Measurements from ENCODE around the gene UVSSA. TPM values are rescaled to one million over a fixed set of nuclear protein-coding genes. Genes with fewer than 3 reads are reported as not detected.

Gene UVSSA
- total and polyA plus RNA-seq, 7 experiments from 2014 or later = 3.2 to 44.1 (median 39.3) TPM

DNA sequence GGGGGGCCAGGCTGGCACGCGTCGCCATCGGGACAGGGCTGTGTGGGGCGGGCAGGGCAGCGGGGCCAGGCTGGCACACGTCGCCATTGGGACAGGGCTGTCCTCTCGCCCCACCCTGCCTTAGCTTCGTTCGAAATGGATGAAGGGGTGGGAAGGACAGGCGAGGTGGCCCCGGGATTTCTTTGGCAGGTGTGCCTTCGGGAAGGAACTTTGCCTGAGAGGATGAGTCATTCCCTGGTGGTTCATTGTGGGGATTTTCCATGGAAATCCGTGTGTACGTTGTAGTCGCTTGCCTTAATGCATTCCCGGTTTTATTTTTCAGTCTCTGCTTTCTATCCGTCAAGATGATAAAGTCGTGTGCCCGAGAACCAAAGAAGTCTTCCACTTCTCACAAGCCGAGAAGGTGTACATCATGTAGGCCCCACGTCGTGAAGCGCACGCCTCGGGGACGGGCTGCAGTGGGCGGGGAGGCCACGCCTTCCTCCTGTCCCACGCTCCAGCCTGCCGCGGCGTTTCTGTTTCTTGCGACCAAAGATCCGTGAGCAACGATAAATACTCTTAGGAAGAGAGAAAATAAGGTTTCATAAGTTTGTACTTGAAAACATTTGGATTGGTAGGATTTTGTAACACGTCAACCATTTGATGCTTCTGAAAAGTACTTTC, 8.1 kb upstream of the UVSSA start:
- H3K4me3 ChIP-seq (ENCODE audit: low read length) = no peak overlapping the region
- CTCF ChIA-PET = no interaction called here
- Mint-ChIP-seq H3K27ac (peak overlapping the region in 2 of 9 donors; percentile 38), H3K36me3 (peaks cover 8 to 41% (median 34%) of the 10 kb centered on the region in 5 donors), H3K4me1 (peaks cover 4 to 26% (median 6%) of the 10 kb centered on the region in 7 donors), H3K9me3 (no peaks in the 10 kb centered on the region), H3K27me3 (no peaks in the 10 kb centered on the region), H3K4me3 (no peak overlapping the region)
- POLR2A ChIA-PET = no interaction called here
- peaks cover 5 to 66% (median 14%) of the 10 kb centered on the region in 3 experiments for H3K36me3 ChIP-seq (ENCODE audit: control insufficient read depth in 2 of 3, insufficient read depth in 3 of 3, low read length in 3 of 3)
- DNase-seq = no peak
- intact Hi-C loops (cut with micrococcal nuclease) = no loop called here
- no peak for ATAC-seq
- no peaks in the 10 kb centered on the region for H3K9me3 ChIP-seq (ENCODE audit: control insufficient read depth in 2 of 3, low read length in 3 of 3)
- H3K27ac ChIP-seq (ENCODE audit: low read depth, low read length) = no peak overlapping the region
- no peaks in the 10 kb centered on the region for H3K4me1 ChIP-seq (ENCODE audit: control insufficient read depth in 2 of 2, insufficient read depth in 2 of 2, low read length in 2 of 2)
- H3K27me3 ChIP-seq (ENCODE audit: control insufficient read depth in 2 of 2, insufficient read depth in 2 of 2, low read length in 2 of 2) = no peaks in the 10 kb centered on the region

DNA sequence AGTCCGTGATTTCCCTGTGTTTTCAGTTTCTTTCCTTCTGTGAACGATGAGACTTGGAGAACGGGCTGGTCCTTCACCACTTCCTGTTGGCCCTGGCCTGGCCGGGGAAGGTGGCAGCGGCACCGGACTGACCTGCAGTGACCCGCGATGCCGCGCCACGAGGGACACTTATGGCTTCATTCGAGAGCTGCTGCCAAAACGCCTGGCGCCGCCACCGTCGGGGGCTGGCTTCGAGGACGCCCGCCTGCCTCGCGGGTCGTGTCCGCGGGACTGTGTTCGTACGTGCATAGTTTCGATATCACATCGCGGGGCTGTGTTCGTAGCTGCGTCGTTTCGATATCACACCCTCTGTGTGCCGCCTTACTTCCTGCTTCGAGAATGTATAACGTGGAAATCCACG, 7.5 kb upstream of the UVSSA start:
- Histone ChIP-seq H3K36me3 (ENCODE audit: control insufficient read depth in 2 of 3, insufficient read depth in 3 of 3, low read length in 3 of 3) (peaks cover 5 to 62% (median 14%) of the 10 kb centered on the region in 3 experiments), H3K4me3 (ENCODE audit: low read length) (no peak overlapping the region), H3K9me3 (ENCODE audit: control insufficient read depth in 2 of 3, low read length in 3 of 3) (no peaks in the 10 kb centered on the region), H3K27ac (ENCODE audit: low read depth, low read length) (no peak overlapping the region), H3K27me3 (ENCODE audit: control insufficient read depth in 2 of 2, insufficient read depth in 2 of 2, low read length in 2 of 2) (no peaks in the 10 kb centered on the region), H3K4me1 (ENCODE audit: control insufficient read depth in 2 of 2, insufficient read depth in 2 of 2, low read length in 2 of 2) (no peaks in the 10 kb centered on the region)
- H3K27me3 Mint-ChIP-seq = no peaks in the 10 kb centered on the region
- CTCF ChIA-PET = interaction anchor here (0.8 to 1.2 kb wide), 2 partner anchors 10 to 71 kb away, joined by 3 to 5 read pairs; no protein-coding TSS in a partner anchor
- H3K27ac Mint-ChIP-seq = no peak overlapping the region
- POLR2A ChIA-PET = interaction anchor here (0.6 kb wide), 1 partner anchor 22 kb away, joined by 3 read pairs; no protein-coding TSS in a partner anchor
- no peaks in the 10 kb centered on the region for H3K9me3 Mint-ChIP-seq
- no peak overlapping the region for H3K4me3 Mint-ChIP-seq
- ATAC-seq (no peak), DNase-seq (no peak)
- peaks cover 8 to 38% (median 34%) of the 10 kb centered on the region in 5 donors for H3K36me3 Mint-ChIP-seq
- intact Hi-C loops (cut with micrococcal nuclease) = no loop called here
- peaks cover 5 to 25% (median 10%) of the 10 kb centered on the region in 7 donors for H3K4me1 Mint-ChIP-seq

DNA sequence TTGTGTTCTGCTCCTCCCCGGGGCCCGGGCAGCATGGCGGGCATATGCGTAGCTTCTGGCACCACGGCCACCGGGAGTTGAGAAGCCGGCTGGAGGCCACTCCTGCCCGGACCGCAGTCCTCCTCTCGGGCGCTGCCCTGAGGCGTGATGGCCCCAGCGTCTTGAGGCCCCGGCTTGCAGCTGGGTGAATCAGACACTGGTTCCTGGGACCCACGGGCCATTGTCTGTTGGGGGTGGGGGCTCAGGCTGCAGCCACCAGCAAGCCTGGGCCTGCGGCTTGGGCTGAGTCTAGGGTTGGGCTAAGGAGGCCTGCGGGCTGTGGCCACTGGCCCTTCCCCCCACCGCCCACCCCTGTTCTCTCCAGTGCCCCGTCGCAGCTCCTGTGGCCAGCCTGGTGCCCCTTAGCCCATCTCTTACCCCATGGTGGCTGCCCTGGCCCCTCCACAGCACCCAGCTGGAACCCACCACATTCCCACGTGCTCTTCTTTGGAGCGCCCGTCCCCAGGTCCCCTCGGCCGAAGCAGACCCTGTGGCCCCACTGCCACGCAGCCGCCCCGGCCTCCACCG, 6.7 kb upstream of the UVSSA start:
- ChIA-PET POLR2A (interaction anchor here (0.6 to 1.1 kb wide), 2 partner anchors 9 to 22 kb away, joined by 3 read pairs; no protein-coding TSS in a partner anchor), CTCF (interaction anchor here (0.8 to 1.2 kb wide), 2 partner anchors 9 to 72 kb away, joined by 3 to 5 read pairs; no protein-coding TSS in a partner anchor)
- ATAC-seq (no peak), DNase-seq (no peak)
- intact Hi-C loops (cut with micrococcal nuclease) = loop anchor here in 1 of 2 donors (10.0 kb wide), 1 partner anchor 665 kb away; the partner anchor contains the start of genes ATP5ME and MYL5
- Histone ChIP-seq H3K9me3 (ENCODE audit: control insufficient read depth in 2 of 3, low read length in 3 of 3) (no peaks in the 10 kb centered on the region), H3K36me3 (ENCODE audit: control insufficient read depth in 2 of 3, insufficient read depth in 3 of 3, low read length in 3 of 3) (peaks cover 0 to 54% (median 14%) of the 10 kb centered on the region in 3 experiments), H3K4me3 (ENCODE audit: low read length) (no peak overlapping the region), H3K27me3 (ENCODE audit: control insufficient read depth in 2 of 2, insufficient read depth in 2 of 2, low read length in 2 of 2) (no peaks in the 10 kb centered on the region), H3K27ac (ENCODE audit: low read depth, low read length) (no peak overlapping the region), H3K4me1 (ENCODE audit: control insufficient read depth in 2 of 2, insufficient read depth in 2 of 2, low read length in 2 of 2) (no peaks in the 10 kb centered on the region)
- Mint-ChIP-seq H3K9me3 (no peaks in the 10 kb centered on the region), H3K4me1 (peaks cover 9 to 26% (median 17%) of the 10 kb centered on the region in 7 donors), H3K36me3 (peaks cover 4 to 33% (median 30%) of the 10 kb centered on the region in 5 donors), H3K4me3 (no peak overlapping the region), H3K27me3 (no peaks in the 10 kb centered on the region), H3K27ac (no peak overlapping the region)

DNA sequence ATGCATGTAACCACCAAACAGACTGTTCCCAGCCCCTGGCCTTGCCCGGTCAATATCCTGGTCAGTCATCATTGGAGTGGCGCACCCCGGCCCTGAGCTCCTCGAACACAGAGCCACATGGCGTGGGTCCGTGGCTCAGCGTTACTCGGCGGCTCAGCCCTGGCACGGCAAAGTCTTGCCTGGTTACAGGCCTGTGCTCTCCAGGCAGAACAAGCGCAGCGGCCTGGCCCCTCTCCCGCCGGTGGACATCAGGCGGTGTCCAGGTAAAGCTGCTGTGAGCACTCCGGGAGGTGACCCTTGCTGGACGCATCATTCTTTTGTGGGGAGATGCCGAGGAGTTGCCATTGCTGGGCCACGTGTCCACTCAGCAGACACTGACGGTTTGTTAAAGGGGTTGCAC, 6.1 kb upstream of the UVSSA start:
- peaks cover 0 to 54% (median 14%) of the 10 kb centered on the region in 3 experiments for H3K36me3 ChIP-seq (ENCODE audit: control insufficient read depth in 2 of 3, insufficient read depth in 3 of 3, low read length in 3 of 3)
- peaks cover 4 to 33% (median 30%) of the 10 kb centered on the region in 5 donors for H3K36me3 Mint-ChIP-seq
- CTCF ChIA-PET = interaction anchor here (1.2 kb wide), 1 partner anchor 9 kb away, joined by 3 read pairs; no protein-coding TSS in a partner anchor
- no peaks in the 10 kb centered on the region for H3K27me3 ChIP-seq (ENCODE audit: control insufficient read depth in 2 of 2, insufficient read depth in 2 of 2, low read length in 2 of 2)
- peaks cover 14 to 30% (median 22%) of the 10 kb centered on the region in 7 donors for H3K4me1 Mint-ChIP-seq
- no peaks in the 10 kb centered on the region for H3K9me3 Mint-ChIP-seq
- no peak overlapping the region for H3K4me3 ChIP-seq (ENCODE audit: low read length)
- no peaks in the 10 kb centered on the region for H3K9me3 ChIP-seq (ENCODE audit: control insufficient read depth in 2 of 3, low read length in 3 of 3)
- peaks cover 0 to 4% of the 10 kb centered on the region in 2 donors for H3K4me1 ChIP-seq (ENCODE audit: control insufficient read depth in 2 of 2, insufficient read depth in 2 of 2, low read length in 2 of 2)
- no peak overlapping the region for H3K27ac ChIP-seq (ENCODE audit: low read depth, low read length)
- H3K4me3 Mint-ChIP-seq = no peak overlapping the region
- H3K27me3 Mint-ChIP-seq = no peaks in the 10 kb centered on the region
- ATAC-seq = no peak
- POLR2A ChIA-PET = interaction anchor here (1.1 kb wide), 1 partner anchor 9 kb away, joined by 3 read pairs; no protein-coding TSS in a partner anchor
- no peak for DNase-seq
- intact Hi-C loops (cut with micrococcal nuclease) = loop anchor here in 1 of 2 donors (10.0 kb wide), 1 partner anchor 666 kb away; the partner anchor contains the start of genes ATP5ME and MYL5
- no peak overlapping the region for H3K27ac Mint-ChIP-seq

DNA sequence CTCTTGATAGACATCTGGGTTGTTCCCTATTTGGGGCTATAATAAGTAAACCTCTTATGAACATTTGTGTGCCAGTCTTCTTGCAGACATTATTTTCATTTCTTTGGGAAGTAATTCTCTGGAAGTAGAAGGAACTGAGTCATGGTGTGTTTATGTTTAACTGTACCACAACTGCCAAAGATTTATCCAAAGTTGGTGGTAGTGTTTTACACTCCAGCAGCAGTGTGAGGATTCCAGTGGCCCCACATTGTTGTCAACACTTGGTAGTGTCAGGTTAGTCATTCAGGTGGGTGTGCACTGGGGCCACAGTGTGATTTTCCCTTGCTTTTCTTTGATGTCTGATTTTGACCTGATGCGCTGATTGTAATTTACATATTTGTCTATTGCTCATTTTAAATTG, 5.0 kb upstream of the UVSSA start:
- intact Hi-C loops (cut with micrococcal nuclease) = loop anchor here in 1 of 2 donors (10.0 kb wide), 1 partner anchor 667 kb away; the partner anchor contains the start of genes ATP5ME and MYL5
- no peak overlapping the region for H3K4me3 Mint-ChIP-seq
- no peak for DNase-seq
- Histone ChIP-seq H3K27ac (ENCODE audit: low read depth, low read length) (no peak overlapping the region), H3K4me1 (ENCODE audit: control insufficient read depth in 2 of 2, insufficient read depth in 2 of 2, low read length in 2 of 2) (peaks cover 0 to 4% of the 10 kb centered on the region in 2 donors), H3K36me3 (ENCODE audit: control insufficient read depth in 2 of 3, insufficient read depth in 3 of 3, low read length in 3 of 3) (peaks cover 0 to 44% (median 8%) of the 10 kb centered on the region in 3 experiments), H3K4me3 (ENCODE audit: low read length) (no peak overlapping the region), H3K27me3 (ENCODE audit: control insufficient read depth in 2 of 2, insufficient read depth in 2 of 2, low read length in 2 of 2) (no peaks in the 10 kb centered on the region), H3K9me3 (ENCODE audit: control insufficient read depth in 2 of 3, low read length in 3 of 3) (no peaks in the 10 kb centered on the region)
- ChIA-PET CTCF (no interaction called here), POLR2A (no interaction called here)
- ATAC-seq = no peak
- peaks cover 15 to 24% (median 22%) of the 10 kb centered on the region in 7 donors for H3K4me1 Mint-ChIP-seq
- no peaks in the 10 kb centered on the region for H3K9me3 Mint-ChIP-seq
- H3K36me3 Mint-ChIP-seq = peaks cover 4 to 27% (median 21%) of the 10 kb centered on the region in 5 donors
- H3K27ac Mint-ChIP-seq = peak overlapping the region in 1 of 9 donors; percentile 41
- H3K27me3 Mint-ChIP-seq = no peaks in the 10 kb centered on the region

DNA sequence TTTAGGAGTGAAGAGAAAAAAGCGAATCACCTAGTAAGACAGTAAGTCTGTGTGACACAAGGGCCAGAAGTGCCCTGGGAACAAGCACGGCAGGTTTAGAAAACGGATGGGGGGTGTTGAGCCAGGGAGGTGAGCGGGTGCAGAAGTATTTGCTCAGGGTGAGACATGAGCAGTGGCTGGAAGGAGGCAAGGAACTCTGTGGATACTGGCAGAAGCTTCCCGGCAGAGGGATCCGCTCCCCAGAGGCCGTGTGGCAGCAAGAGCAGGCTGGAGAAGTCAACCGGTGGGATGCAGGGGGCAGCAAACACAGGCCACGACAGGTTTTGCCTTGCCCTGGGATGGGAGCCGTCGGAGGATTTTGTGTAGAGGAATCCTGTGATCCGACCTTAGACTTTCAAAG, 2.3 kb upstream of the UVSSA start:
- H3K27ac ChIP-seq (ENCODE audit: low read depth, low read length) = no peak overlapping the region
- Mint-ChIP-seq H3K27ac (peak overlapping the region in 8 of 9 donors; percentile 1 to 93 (median 78)), H3K4me1 (peaks cover 25 to 38% (median 31%) of the 10 kb centered on the region in 7 donors), H3K9me3 (no peaks in the 10 kb centered on the region), H3K27me3 (no peaks in the 10 kb centered on the region), H3K36me3 (peaks cover 0 to 17% (median 5%) of the 10 kb centered on the region in 5 donors), H3K4me3 (peak overlapping the region; percentile 61 to 97 (median 84))
- no peak overlapping the region for H3K4me3 ChIP-seq (ENCODE audit: low read length)
- H3K4me1 ChIP-seq (ENCODE audit: control insufficient read depth in 2 of 2, insufficient read depth in 2 of 2, low read length in 2 of 2) = peaks cover 13 to 14% of the 10 kb centered on the region in 2 donors
- ChIA-PET POLR2A (no interaction called here), CTCF (no interaction called here)
- H3K36me3 ChIP-seq (ENCODE audit: control insufficient read depth in 2 of 3, insufficient read depth in 3 of 3, low read length in 3 of 3) = peaks cover 0 to 17% (median 0%) of the 10 kb centered on the region in 3 experiments
- no peaks in the 10 kb centered on the region for H3K27me3 ChIP-seq (ENCODE audit: control insufficient read depth in 2 of 2, insufficient read depth in 2 of 2, low read length in 2 of 2)
- intact Hi-C loops (cut with micrococcal nuclease) = loop anchor here (5.0 to 10.0 kb wide), 7 partner anchors 77 to 1618 kb away; partner anchors contain the start of genes ATP5ME (in 1 of the 2), GRK4 (in 1 of the 2), LETM1 (in 1 of the 2) and MYL5 (in 1 of the 2)
- ATAC-seq (no peak), DNase-seq (no peak)
- H3K9me3 ChIP-seq (ENCODE audit: control insufficient read depth in 2 of 3, low read length in 3 of 3) = no peaks in the 10 kb centered on the region
